Measurements from ENCODE around the gene SH3RF3.

GRCh38 chr2:109452318-109453305 is 323.6 kb downstream of the SH3RF3 start:
- no peak for TF ChIP-seq PML (IDR thresholded peaks at IDR 0.05; ENCODE audit: low read length)
- no peak for TF ChIP-seq CHD1 (IDR thresholded peaks at IDR 0.05; ENCODE audit: low read depth, low read length)
- TF ChIP-seq ATF3 (IDR thresholded peaks at IDR 0.05; ENCODE audit: borderline replicate concordance, extremely low read depth, low read depth, low read length): no peak
- no peak for TF ChIP-seq ATF7 (IDR thresholded peaks at IDR 0.05; ENCODE audit: low read depth)
- TF ChIP-seq NR2F1 (conservative IDR thresholded peaks at IDR 0.05): no peak
- TF ChIP-seq CTCF (IDR thresholded peaks at IDR 0.05 in 2 of 3, conservative IDR thresholded peaks at IDR 0.05 in 1 of 3; ENCODE audit: control insufficient read depth in 2 of 3, extremely low read depth in 1 of 3, insufficient read depth in 1 of 3, low read depth in 3 of 3, low read length in 3 of 3): no peak
- no peak for TF ChIP-seq CREB1 (IDR thresholded peaks at IDR 0.05; ENCODE audit: low read depth)
- no peak for TF ChIP-seq POLR2A (IDR thresholded peaks at IDR 0.05; ENCODE audit: low read depth, low read length)
- no peak for TF ChIP-seq NFIC (IDR thresholded peaks at IDR 0.05; ENCODE audit: low read depth, low read length)
- TF ChIP-seq FOS (IDR thresholded peaks at IDR 0.05; ENCODE audit: borderline replicate concordance, extremely low read depth, insufficient read length): no peak

Data from GM12878 (cell line).